ENCODE data around the gene B3GAT1. TPM values are rescaled to one million over a fixed set of nuclear protein-coding genes. Genes with fewer than 3 reads are reported as not detected.

Gene B3GAT1
- total RNA-seq, 2 donors from 2014 or later, result 0.16 TPM; not detected in 1

DNA sequence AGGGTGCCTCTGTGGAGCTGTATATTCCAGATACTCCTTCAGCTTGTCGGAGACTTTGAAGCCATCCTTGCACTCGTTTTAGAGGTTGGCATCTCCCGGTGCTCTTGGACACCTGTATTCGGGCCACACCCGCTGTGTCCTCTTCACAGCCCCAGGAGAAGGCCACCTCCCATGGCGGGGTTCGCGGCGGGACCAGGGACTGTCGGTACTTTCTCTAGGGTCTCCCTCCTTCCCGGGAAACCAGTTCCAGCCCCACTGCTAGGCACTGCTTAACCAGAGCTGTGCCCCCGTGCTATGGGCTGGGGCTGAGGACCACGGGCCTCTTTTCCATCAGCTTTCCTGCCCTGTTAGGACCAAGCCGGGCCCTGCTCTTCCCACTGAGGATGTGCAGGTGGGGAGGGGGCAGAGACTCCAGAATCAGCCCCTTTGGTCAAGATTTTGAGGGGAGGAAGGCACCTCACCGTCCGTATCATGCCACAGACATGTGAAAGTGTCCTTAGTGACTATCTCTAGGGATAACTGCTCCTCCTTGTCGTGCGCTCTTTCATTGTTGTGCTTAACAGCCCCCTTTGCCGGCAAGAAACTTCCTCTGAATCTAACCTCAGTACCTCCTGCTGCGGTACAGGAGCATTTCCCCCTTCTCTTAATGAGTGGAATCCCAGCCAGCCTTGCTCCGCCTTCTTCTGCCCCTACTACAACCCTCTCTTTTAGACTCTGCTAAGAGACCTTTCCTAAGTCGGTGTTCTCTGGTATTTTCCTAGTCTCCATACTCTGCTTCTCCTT, 1.2 kb upstream of the B3GAT1 start:
- no peak overlapping the region for H3K4me3 ChIP-seq
- no peaks in the 10 kb centered on the region for H3K36me3 ChIP-seq
- TF ChIP-seq, protein P1, sequence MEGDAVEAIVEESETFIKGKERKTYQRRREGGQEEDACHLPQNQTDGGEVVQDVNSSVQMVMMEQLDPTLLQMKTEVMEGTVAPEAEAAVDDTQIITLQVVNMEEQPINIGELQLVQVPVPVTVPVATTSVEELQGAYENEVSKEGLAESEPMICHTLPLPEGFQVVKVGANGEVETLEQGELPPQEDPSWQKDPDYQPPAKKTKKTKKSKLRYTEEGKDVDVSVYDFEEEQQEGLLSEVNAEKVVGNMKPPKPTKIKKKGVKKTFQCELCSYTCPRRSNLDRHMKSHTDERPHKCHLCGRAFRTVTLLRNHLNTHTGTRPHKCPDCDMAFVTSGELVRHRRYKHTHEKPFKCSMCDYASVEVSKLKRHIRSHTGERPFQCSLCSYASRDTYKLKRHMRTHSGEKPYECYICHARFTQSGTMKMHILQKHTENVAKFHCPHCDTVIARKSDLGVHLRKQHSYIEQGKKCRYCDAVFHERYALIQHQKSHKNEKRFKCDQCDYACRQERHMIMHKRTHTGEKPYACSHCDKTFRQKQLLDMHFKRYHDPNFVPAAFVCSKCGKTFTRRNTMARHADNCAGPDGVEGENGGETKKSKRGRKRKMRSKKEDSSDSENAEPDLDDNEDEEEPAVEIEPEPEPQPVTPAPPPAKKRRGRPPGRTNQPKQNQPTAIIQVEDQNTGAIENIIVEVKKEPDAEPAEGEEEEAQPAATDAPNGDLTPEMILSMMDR (IDR thresholded peaks at IDR 0.05), result no peak

DNA sequence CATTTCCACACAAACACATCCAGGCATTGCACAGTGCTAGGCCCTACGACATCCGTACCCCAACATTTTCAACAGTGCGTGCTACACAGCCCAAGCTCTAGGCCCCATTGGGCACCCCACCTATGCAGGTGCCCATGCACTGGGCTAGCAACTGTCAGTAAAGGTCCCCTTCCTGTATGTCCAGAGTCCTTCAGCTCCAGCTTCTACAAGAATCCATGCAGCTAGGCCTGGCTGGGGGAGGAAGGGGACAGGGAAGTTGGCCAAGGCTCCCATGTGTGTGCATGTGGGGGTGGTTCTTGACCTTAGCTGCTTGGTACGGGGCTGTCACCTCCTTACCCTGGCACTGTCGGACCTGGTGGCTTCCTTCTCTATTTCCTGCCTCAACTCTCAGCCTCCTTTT, 1.3 kb downstream of the B3GAT1 start:
- Histone ChIP-seq H3K4me1 (peaks cover 0 to 13% of the 10 kb centered on the region in 2 donors), H3K27ac (no peak overlapping the region), H3K36me3 (no peaks in the 10 kb centered on the region), H3K27me3 (peaks cover 10 to 24% of the 10 kb centered on the region in 2 donors), H3K4me3 (no peak overlapping the region), H3K9me3 (no peaks in the 10 kb centered on the region)
- TF ChIP-seq, protein P1 (IDR thresholded peaks at IDR 0.05), result no peak
- DNase-seq (ENCODE audit: low spot score), result no peak

More for the DNA sequence above, 1.2 kb upstream of the B3GAT1 start:
- H3K9me3 ChIP-seq, result no peaks in the 10 kb centered on the region
- peaks cover 0 to 13% of the 10 kb centered on the region in 2 donors for H3K4me1 ChIP-seq
- no peak for DNase-seq (ENCODE audit: low spot score)
- H3K27ac ChIP-seq, result no peak overlapping the region
- peaks cover 10 to 24% of the 10 kb centered on the region in 2 donors for H3K27me3 ChIP-seq

DNA sequence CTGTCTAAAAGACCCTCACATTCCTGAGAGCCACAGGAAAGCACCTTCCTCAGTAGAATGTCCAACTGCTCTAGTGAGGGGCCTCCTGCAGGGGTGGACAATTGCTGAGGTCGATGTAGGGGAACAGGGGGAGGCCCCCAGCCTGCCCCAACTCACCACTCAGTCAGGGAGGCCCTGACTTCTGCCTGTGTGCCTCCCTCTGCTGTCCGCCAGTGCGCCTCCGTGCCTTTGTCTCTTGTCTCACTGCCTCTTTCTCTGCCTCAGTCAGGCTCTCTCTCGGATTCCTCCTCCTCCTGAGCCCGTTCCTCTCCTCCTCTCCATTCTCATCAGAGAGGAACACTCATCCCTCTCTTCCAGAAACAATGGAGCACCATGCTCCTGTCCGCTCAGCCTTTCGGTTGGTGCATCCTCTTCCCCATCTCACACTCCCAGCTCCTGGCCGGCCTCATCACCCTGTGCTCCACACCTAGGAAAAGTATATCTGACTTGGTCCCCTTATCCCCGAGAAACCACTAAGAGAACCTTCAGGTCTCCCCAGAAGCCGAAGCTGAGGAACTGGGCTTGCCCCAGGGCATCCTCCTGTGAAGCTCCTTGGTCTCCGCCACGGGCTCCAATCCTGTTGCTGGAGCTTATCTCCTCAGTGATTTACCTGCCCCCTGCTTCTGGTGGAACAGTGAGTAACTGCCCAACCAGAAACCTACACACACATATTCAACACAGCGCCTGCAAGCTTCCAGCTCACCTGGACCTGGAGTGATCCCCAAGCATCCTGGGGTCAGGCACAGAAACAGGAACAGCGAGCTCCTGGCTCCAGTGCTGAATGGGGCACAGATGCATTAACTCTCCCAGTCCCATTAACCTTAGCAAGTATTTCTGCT, 2.3 kb downstream of the B3GAT1 start:
- Histone ChIP-seq H3K27me3 (peaks cover 10 to 24% of the 10 kb centered on the region in 2 donors), H3K9me3 (no peaks in the 10 kb centered on the region), H3K27ac (no peak overlapping the region), H3K36me3 (no peaks in the 10 kb centered on the region), H3K4me3 (no peak overlapping the region), H3K4me1 (peaks cover 0 to 13% of the 10 kb centered on the region in 2 donors)
- DNase-seq (ENCODE audit: low spot score), result no peak
- TF ChIP-seq, protein P1 (IDR thresholded peaks at IDR 0.05), result no peak

DNA sequence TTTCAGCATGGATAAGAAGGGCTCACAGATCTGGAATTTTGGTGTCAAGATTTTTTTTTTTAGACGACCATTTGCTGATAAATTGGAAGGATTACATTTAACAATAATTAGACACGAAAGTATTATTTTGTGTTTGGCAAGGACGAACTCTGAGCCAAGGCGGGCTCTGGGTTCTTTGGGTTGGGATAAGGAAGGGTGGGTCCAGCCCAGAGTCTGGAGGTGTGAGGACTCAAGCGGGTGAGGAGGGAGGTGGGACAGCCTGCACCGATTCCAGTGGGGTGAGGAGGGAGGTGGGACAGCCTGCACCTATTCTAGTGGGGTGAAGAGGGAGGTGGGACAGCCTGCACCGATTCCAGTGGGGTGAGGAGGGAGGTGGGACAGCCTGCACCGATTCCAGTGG, 4.1 kb downstream of the B3GAT1 start:
- no peak overlapping the region for H3K4me3 ChIP-seq
- peaks cover 0 to 13% of the 10 kb centered on the region in 2 donors for H3K4me1 ChIP-seq
- DNase-seq (ENCODE audit: low spot score), result no peak
- H3K27ac ChIP-seq, result no peak overlapping the region
- H3K9me3 ChIP-seq, result no peaks in the 10 kb centered on the region
- TF ChIP-seq, protein P1 (IDR thresholded peaks at IDR 0.05), result no peak
- H3K27me3 ChIP-seq, result peaks cover 10 to 13% of the 10 kb centered on the region in 2 donors
- H3K36me3 ChIP-seq, result no peaks in the 10 kb centered on the region

DNA sequence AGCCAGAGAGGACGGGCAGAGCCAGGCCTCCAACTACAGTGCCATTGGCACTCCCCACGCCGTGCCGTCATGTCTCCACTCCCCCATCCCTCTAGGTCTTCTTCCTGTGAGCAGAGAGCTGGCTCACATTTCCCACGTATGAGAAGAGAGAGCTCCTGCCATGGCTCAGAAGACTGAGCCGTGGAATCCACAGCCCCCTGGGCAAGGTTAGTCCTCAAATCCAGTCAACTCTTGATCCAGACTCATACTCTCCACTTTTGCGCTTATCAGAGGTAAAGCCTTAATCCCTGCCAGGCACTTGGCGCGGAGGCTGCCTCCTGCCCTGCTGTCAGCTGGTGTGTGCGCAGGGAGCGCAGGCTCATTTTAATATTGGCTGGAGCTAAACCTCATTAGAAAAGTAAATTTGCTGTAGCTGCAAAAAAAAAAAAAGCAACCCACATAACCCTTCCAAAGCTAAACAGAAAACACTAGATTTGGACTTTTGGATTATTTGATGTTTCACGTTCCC, 4.7 kb downstream of the B3GAT1 start:
- H3K9me3 ChIP-seq, result no peaks in the 10 kb centered on the region
- no peaks in the 10 kb centered on the region for H3K36me3 ChIP-seq
- DNase-seq (ENCODE audit: low spot score), result no peak
- TF ChIP-seq, protein P1 (IDR thresholded peaks at IDR 0.05), result no peak
- no peak overlapping the region for H3K4me3 ChIP-seq
- H3K27me3 ChIP-seq, result peaks cover 9 to 10% of the 10 kb centered on the region in 2 donors
- H3K4me1 ChIP-seq, result peaks cover 0 to 9% of the 10 kb centered on the region in 2 donors
- no peak overlapping the region for H3K27ac ChIP-seq

All from right atrium auricular region (tissue), 2 donors.